SHP77 (cell line): ENCODE data around the gene HTRA1.

Source experiments
- DNase-seq, 2 experiments: peaks; one replicate each; lab custom pipeline; 2025; lab: John Stamatoyannopoulos, UW

Gene HTRA1

GRCh38 chr10:122454603-122455080 lies 6.7 kb upstream of the HTRA1 start, which contains the start of gene ARMS2:
TSS of gene ARMS2 (plus strand) at chr10:122454653. CDS start at chr10:122454728, 75 bp downstream.
- DNase-seq: no peak

GRCh38 chr10:122455376-122456079 lies 5.8 kb upstream of the HTRA1 start:
- DNase-seq: no peak

GRCh38 chr10:122457934-122458333 lies 3.4 kb upstream of the HTRA1 start:
- no peak for DNase-seq

- no peak for DNase-seq
Observed at GRCh38 chr10:122458693-122459092, 2.7 kb upstream of the HTRA1 start.

GRCh38 chr10:122459561-122460273 lies 1.6 kb upstream of the HTRA1 start:
- DNase-seq: no peak

GRCh38 chr10:122460891-122461293 lies 461 bp upstream of the HTRA1 start:
- no peak for DNase-seq

GRCh38 chr10:122461729-122462532 lies 578 bp downstream of the HTRA1 start:
- no peak for DNase-seq

GRCh38 chr10:122462533-122463465 lies 1.4 kb downstream of the HTRA1 start:
- DNase-seq: no peak

GRCh38 chr10:122463466-122464249 lies 2.3 kb downstream of the HTRA1 start:
- no peak for DNase-seq

- no peak for DNase-seq
Observed at GRCh38 chr10:122464250-122464510, 2.8 kb downstream of the HTRA1 start.

GRCh38 chr10:122464586-122464985 lies 3.2 kb downstream of the HTRA1 start:
- DNase-seq: peak; percentile 17 to 43

GRCh38 chr10:122465401-122466040 lies 4.2 kb downstream of the HTRA1 start:
- DNase-seq: no peak

- no peak for DNase-seq
Observed at GRCh38 chr10:122466951-122467381, 5.6 kb downstream of the HTRA1 start.

GRCh38 chr10:122467701-122468100 lies 6.3 kb downstream of the HTRA1 start:
- DNase-seq: no peak

- no peak for DNase-seq
Observed at GRCh38 chr10:122468307-122468925, 7.1 kb downstream of the HTRA1 start.

- DNase-seq: no peak
Observed at GRCh38 chr10:122468926-122469781, 7.8 kb downstream of the HTRA1 start.

- no peak for DNase-seq
Observed at GRCh38 chr10:122469848-122470247, 8.5 kb downstream of the HTRA1 start.

- DNase-seq: no peak
Observed at GRCh38 chr10:122471531-122472177, 10.3 kb downstream of the HTRA1 start.
